ENCODE measurements around the gene LY6G5B. TPM values are rescaled to one million over a fixed set of nuclear protein-coding genes. Genes with fewer than 3 reads are reported as not detected.

LY6G5B gene
- total RNA-seq, 2 donors from 2014 or later = 3.2 to 8.8 TPM

DNA sequence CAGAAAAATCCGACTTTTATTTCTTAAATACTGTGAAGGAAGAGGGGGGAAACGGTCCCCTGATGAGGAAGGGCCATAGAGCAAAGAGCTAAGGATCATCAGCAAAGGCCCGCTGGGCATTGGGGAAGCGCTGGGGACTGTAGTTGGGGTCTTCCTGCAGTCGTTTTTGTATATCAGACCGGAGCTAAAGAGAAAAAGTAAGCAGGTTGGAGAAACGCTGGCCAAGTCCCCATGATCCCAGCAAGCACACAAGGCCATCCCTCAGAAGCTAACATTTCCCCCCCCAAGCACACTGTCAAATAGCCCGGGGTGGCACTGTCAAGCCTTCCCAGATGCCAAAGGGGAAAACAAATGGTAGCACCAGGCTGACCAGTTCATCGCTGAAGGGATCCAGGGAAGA, 30.7 kb upstream of the LY6G5B start:
- no peak for DNase-seq
- intact Hi-C loops (cut with DNase I) = no loop called here
- no peak for ATAC-seq

DNA sequence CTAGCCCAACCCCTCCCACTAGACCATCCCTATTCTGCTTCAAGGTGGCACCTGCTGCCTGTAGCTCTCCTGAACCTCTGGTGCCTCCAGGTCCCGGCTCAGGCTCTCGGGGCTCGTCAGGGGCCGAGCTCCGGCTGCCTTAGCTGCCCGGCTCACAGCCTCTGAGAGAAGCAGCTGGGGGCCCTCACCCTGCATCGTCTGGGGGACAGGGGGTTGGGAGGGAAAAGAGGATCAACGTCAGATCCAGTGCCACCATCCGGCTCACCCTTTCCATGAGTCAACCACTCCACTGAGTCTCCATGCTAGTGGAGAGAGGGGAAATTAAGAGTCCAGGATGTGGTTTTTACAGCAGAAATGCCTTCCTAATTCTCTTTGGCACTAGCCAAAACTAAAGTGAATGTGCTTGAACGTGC, 30.3 kb upstream of the LY6G5B start:
- no peak for DNase-seq
- intact Hi-C loops (cut with DNase I) = no loop called here
- ATAC-seq = no peak

DNA sequence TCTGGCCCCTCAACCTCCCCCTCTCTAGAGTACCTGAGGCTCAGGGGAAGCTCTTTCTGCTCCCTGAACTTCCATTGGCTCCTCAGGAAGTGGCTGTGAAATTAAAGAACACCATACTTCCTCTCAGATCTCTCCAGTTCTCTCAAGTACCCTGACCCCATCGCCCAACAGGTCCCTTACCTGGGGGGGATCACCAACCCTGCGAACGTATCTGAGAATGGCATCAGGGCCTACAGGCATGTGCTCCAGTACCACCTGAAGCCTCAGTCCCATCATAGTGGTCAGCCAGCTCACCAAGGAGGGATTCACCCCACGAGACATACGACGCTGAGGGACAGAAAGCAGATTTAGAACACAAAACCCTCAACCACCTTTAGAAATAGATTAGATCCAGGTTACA, 29.2 kb upstream of the LY6G5B start:
- DNase-seq = no peak
- no peak for ATAC-seq
- intact Hi-C loops (cut with DNase I) = no loop called here

GRCh38 chr6:31641370-31641769, 28.4 kb upstream of the LY6G5B start:
- DNase-seq (no peak), ATAC-seq (no peak)
- intact Hi-C loops (cut with DNase I) = no loop called here

GRCh38 chr6:31642798-31643570, 26.8 kb upstream of the LY6G5B start:
- intact Hi-C loops (cut with DNase I) = no loop called here
- no peak for DNase-seq
- no peak for ATAC-seq

GRCh38 chr6:31643818-31644454, 25.8 kb upstream of the LY6G5B start:
- DNase-seq = no peak
- ATAC-seq = no peak
- intact Hi-C loops (cut with DNase I) = no loop called here

DNA sequence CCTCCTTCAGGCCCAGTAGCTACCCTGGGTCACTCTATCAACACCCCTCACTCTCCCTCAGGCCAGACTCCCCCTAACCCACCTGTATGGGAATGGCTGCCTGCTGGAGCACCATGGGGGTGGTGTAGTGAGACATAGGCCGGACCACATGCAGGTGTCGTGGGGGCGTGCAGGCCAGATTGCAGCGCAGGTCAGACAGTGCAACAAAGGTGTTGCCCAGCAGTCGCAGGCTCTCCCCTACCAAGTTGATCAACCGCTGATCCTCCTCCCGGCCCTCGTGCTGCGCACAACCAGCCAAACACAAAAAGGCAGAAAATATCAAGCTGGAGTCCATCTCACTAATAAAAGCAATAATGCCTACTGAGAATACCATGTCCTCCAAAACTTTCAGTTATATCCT, 24.5 kb upstream of the LY6G5B start:
- no peak for ATAC-seq
- intact Hi-C loops (cut with DNase I) = no loop called here
- no peak for DNase-seq

DNA sequence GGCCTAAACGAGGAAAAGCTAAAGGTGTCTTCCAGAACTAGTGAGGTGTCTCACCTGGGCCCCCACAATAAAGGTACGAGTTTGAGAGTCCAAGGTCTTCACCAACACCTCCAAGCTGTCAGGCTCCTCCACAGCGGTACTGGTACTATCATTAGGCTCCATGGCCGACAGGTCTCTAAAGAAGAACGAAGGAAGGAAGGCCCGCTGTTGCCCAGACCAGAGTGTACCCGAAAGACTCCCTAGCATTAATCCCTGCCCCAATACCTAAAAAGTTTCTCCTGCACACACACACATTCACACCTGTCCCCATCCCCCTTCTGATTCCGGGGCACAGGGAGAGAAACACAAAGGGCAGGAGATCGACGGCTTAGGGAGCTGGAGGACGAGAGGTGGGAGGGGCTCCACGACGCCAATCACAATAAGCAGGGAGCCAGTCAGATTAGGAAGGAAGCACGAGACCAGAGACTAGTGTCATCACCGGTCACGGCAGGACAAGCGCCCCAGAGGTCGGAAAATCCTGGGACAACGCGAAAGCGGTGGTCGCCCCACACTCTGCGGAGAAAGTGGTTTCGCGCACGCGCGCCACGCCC, 18.1 kb upstream of the LY6G5B start:
- ATAC-seq (peak; percentile 70 to 75), DNase-seq (peak; percentile 79)
- intact Hi-C loops (cut with DNase I) = no loop called here

DNA sequence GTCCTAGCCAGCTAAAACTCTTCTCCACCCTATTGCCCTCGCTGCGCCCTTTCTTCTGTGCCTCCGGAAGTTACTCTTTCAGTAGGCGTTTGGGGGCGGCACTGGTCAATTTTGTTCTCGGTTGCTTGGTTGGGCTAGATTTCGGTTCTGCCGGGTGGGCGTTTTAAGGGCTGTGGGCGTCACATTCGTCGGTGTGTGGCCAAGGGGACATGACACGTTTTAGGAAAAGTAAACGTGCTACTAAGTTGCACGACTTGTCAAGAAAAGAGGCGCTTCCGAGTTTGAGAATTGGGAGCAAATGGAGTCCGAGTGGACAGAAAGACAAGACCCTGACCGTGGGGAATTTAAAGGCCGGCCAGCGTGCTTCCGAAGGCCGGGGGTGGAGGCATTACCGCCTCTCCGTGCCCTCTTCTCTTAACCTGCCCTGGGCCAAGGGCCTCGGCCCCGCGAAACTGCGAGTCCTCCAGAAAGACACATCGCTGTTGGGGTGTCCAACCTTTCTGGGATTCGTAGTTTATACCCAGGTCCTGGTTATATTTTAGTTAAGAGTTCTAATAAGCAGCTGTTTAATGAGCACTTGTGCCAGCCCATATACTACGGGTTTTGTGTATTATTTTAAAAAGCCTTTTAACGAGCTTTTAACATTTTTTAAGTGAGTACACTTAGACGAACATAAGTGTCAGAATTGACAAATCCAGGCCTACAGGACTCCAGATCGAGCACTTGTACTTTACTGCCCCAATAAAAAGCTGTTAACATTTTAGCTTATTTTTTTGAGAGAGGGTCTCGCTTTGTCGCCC, 16.7 kb upstream of the LY6G5B start:
- intact Hi-C loops (cut with DNase I) = no loop called here
- peak; percentile 91 for DNase-seq
- peak; percentile 80 to 82 for ATAC-seq

DNA sequence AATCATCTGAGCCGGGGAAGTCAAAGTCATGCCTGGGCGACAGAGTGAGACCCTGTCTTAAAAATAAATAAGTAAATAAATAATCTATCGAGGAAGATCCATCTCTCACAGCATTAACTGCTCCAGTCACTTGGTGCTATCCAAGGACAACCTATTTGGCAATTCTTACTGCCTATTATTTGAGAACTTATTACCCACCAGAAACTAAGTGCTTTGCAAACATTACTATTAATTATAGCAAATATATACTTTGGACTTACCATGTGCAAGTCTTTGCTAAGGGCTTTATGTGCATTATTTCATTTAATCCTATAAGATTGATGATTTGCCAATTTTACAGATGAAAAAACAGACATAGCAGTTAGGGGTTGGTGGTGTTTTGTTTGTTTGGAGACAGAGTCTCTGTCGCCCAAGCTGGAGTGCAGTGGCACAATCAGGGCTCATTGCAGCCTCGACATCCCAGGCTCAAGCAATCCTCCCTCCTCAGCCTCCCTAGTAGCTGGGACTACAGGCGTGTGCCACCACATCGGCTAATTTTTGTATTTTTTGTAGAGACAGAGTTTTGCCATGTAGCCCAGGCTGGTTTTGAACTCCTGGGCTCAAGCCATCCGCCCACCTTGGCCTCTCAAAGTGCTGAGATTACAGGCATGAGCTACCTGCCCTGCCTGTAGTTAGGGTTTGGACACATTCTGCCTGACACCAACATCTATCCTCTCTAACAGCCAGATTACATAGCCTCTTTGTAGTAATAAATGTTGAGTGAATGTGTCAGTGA, 15.0 kb upstream of the LY6G5B start:
- DNase-seq (no peak), ATAC-seq (no peak)
- intact Hi-C loops (cut with DNase I) = no loop called here

DNA sequence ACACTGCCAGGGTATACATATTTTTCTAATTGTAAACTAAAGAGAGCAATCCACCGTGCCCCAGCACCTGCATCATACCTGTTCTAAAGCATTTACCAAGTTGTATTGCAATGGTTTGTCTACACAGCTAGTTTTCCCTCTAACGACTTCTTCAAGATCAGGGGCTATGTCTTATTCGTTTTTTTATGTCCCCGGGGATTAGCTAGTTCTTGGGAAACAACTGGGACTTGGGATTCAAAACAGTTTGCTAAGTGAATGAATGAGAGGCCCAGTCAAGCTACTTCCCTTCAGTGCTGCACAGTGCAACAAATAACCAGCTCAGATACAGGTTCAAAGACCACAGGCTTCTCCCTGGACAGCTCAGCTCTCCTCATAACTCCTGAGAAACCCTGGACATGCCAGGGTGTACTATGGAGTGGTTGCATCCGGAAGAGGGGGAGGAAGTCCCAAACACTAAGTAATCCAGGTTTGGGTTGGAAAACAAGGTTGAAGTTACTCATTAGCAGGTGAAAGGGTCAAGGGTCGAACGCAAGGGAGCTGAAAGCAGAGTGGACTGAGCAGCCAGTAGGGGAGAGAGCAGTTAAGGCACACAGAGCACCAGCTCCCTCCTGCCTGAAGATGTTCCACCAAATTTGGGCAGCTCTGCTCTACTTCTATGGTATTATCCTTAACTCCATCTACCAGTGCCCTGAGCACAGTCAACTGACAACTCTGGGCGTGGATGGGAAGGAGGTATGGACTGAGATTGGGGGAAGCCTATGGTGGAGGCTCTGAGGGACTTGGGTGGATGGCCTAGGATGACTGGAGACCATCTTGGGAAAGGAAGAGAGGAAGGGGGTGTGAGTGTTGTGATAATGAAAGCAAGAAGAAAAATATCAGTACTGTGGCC, 14.2 kb upstream of the LY6G5B start, which contains the start of gene APOM:
APOM (plus strand) TSS at position 546 of the 889 bp plus-strand sequence; CDS start at position 619, 73 bp downstream.
- no peak for ATAC-seq
- intact Hi-C loops (cut with DNase I) = no loop called here
- DNase-seq = no peak

GRCh38 chr6:31657406-31658157, 12.2 kb upstream of the LY6G5B start:
- no peak for DNase-seq
- ATAC-seq = no peak
- intact Hi-C loops (cut with DNase I) = no loop called here

DNA sequence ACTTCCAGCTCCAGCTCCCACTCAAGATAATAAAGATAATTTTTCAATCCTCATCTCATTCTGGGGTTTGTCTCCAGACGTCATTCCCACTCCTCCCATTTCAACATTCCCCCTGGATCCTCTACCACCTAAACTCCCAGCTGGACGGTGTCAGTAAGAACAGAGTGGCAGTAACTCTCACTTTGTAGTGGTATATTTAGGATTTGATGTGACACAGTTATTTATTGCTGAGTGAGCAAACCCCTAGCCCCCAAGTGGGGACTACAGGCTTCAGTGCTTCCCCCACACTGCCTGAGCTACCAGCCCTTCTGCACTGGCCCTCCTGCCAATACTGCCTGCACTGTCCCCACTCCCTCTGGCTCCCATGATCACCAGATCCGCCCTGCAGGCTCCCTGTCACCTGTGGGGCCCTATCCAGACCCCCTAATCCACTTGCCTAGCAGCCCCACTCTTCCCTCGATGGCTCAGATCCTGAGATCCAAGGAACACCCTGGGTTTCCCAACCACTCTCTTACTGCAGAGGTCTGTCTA, 11.6 kb upstream of the LY6G5B start:
- no peak for DNase-seq
- intact Hi-C loops (cut with DNase I) = no loop called here
- no peak for ATAC-seq

DNA sequence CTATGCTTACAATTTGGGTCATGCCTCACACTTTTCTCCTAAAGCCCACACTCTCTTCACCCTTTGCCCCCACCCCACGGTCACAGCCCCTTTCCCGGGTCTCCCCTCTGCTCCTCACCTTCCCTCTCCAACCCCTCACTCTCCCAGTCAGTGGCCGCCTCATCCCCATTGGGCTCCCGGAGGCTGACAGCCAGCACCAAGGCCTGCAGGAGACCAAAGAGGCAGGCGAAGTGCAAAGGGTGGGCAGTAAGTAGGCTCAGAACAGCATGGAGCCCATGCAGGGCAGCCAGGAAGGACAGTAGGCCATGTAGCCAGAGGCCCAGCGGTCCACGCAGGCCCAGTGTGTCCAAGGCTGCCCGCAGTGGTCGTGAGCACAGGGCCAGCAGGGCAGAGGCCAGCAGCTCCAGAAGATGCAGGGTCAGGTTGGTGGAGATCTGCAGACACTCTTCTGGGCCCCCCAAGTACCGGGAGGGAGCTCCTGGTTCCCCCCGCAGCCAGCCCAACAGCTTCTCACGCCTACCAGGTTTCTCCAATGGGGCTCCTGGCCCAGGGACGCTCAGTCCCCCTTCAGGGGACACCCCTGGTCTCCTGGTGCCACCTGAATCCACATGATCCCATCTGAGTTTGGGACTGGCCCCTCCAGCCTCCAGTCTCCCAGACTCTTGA, 10.7 kb upstream of the LY6G5B start:
- ATAC-seq = no peak
- no peak for DNase-seq
- intact Hi-C loops (cut with DNase I) = no loop called here

DNA sequence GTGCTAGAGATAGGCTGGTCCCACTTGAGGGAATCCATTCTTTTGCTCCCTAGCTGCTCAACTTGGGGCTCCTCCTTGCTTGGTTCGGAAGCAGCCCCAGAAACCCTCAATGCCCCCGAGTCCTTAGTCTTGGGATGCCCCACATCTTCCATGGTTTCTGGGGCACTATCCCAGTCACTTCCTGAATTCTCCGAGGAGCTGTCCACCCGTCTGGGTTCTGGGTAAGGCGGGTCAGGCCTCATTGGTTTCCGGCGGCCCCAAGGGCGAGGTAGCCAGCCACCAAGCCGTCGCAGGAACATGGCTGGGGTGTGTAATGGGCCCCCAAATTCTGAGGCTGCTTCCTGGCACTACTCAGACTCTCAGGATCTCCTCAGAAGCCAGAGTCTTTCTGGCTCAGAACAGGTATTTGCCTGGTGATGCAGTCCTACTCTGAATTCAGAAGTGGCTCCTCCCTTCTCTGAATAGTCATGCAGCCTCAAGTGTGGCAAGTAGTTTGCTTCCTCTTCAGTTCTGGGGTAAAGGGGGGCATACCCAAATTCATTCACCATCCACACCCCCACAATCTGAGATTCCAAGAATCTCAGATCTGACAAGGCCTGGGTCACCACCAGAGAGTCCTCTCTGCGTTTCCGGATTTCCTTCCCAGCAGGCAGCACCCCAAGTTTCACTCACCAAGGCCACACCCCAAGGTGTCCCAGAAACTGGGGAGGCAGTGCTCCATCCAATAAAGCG, 10.0 kb upstream of the LY6G5B start:
- DNase-seq (no peak), ATAC-seq (peak in 1 of 2 donors; percentile 4)
- intact Hi-C loops (cut with DNase I) = no loop called here
